Endometrial microvascular endothelial cells (primary cell): ENCODE results near the gene ANXA5. TPM values are rescaled to one million over a fixed set of nuclear protein-coding genes. Genes with fewer than 3 reads are reported as not detected.

ENCODE experiments used
- in situ Hi-C: cut with HindIII; loops from 2 replicates; pipeline ENCODE4 v1.10.0; 2017; ENCODE audit warnings: low sequenced_read_pairs, low pct_unique_long_range_greater_than_20kb; ENCODE audit errors: inconsistent ontology term
- total RNA-seq: library from RNA; depleted of rRNA; stranded (reverse); fragments of >200 nt; gene quantifications from one replicate; pipeline ENCODE4 v1.2.3, GENCODE V29; 2015; ENCODE audit errors: inconsistent ontology term

Gene ANXA5
- total RNA-seq, 1 donor from 2014 or later, result 636 TPM

DNA sequence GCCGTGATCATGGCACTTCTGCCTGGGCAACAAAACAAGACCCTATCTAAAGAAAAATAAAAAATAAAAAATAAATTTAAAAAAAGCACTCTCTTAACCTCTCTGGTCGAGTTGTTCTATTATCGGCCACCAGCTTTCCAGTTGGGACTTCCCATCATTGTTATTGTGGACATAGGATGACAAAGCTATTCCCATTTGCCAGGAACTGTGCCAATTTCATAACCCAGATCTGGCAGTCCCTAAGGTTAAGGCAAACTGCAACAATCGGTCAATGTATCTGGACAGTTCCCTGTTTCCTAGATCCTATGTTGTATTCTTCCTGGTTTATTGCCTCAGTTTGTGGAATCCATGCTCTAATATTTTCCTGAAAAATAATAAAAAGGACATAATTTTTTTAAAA, 17.8 kb upstream of the ANXA5 start:
- in situ Hi-C loops, result loop anchor here (10.0 kb wide), 1 partner anchor 70 kb away; no protein-coding TSS in a partner anchor

GRCh38 chr4:121712783-121713182, 16.0 kb upstream of the ANXA5 start:
- in situ Hi-C loops, result loop anchor here (10.0 kb wide), 1 partner anchor 72 kb away; no protein-coding TSS in a partner anchor

DNA sequence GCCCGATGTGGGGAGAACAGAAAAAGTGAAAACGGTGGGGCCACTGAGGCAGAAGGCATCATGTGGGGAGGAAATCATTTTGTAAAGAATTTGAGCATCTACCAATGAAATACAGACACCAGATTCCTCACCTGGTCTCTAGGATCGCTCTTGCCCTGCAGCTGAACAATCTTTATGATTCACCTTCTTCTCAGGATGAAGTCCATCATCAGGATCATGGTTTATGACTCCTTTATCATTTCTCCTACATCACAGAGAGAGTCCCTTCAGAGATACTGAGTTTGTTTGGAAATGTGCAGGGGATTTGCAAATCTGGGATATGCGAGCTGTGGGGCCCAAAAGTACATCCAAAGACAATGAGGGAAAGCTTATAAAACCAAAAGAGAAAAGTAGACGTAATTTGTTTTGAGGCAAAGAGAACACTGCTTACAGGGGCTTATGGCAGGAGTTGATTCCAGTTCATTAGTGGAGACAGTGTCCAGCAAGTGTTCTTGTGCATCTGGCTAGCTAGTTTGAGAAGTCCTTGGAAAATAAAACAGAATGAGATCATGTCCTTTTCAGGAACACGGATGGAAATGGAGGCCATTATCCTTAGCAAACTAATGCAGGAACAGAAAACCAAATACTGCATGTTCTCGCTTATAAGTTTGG, 15.3 kb upstream of the ANXA5 start:
- in situ Hi-C loops, result loop anchor here (10.0 kb wide), 1 partner anchor 73 kb away; no protein-coding TSS in a partner anchor

DNA sequence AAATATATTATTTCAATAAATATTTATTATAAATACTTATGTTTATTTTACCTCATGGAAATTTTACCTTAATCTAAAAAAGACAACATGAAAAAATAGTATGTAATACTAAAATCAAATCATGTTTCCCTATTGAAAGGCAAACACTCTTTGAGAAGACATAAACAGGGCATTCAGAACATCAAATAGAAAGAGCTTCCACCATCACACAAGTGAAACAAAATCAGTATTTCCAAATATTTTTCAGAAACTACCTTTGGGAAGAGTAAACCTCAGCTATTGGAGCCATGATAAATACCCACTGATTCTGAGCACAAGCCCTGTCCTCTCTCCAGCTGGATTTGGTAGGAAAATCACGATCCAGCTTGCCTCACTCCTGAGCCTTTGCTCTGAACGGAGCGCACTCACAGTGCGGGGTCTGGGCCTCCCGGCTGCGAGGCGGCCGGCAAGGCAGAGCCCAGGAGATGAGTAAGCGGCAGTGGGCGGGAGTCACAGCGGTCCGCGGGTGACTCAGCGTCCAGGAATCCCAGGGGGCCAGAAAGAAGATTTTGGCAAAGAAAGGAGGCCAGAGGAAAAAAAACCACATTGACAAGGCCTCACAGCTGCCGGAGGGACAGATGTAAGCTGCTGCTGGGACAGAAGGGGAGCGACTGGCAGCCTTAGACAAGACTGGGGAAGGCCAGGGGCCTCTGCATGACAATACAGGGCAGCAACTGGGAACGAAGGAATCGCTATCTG, 14.7 kb upstream of the ANXA5 start:
- in situ Hi-C loops, result loop anchor here (10.0 kb wide), 1 partner anchor 73 kb away; no protein-coding TSS in a partner anchor

- in situ Hi-C loops, result loop anchor here (10.0 kb wide), 1 partner anchor 75 kb away; no protein-coding TSS in a partner anchor
These were observed 13.1 kb upstream of the ANXA5 start for GRCh38 chr4:121709766-121710405.

GRCh38 chr4:121707344-121707743, 10.6 kb upstream of the ANXA5 start:
- in situ Hi-C loops, result no loop called here

DNA sequence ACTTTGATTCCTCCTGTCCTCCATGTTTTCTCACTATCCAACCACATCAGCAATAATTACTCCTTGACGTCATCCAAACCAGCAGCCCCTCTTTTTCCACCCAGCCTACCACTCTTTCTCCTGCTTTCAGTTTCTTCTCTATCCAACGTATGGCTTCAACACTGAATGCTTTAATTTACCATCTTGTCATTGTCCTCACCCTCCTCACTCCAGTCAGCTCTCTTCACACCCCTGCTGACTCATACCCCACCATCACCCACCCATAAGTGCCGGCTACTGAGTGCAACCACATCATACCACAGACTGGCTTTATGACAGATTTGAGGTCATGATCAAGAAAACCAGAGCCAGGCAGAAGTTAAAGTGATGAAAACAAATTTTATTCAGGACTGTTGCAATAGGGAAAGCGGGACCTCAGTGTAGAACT, 9.8 kb upstream of the ANXA5 start:
- in situ Hi-C loops, result no loop called here

DNA sequence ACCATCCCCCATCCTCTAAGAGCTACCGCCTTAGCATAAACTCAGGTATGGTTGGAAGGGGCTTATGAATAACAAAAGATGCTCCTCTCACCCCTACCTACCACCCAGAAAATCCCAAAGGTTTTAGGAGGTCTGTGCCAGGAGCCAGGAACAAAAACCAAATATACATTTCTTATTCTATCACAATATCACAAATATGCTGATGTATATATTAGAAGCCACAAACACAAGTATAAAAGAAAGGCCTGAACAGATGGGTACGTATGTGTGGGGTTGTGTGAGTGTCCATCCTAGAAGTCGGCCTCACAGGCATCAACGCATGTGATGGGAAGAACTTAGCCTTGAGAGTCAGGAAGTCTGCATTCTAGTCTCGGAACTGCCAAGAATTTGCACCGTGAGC, 8.7 kb upstream of the ANXA5 start:
- in situ Hi-C loops, result no loop called here

DNA sequence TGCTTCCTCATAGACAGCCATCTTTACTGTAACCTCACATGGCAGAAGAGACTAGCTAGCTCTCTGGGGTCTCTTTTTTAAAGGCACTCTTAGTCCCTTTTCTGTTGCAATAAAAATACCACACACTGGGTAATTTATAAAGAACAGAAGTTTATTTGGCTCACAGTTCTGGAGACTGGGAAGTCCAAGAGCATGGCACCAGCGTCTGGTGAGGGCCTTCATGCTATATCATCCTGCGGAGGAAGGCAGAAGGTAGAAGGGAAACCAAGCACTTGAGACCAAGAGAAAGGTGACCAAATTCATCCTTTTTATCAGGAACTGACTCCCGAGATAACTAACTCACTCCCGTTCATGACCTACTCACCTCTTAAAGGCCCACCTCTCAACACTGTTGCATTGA, 5.4 kb upstream of the ANXA5 start:
- in situ Hi-C loops, result no loop called here

DNA sequence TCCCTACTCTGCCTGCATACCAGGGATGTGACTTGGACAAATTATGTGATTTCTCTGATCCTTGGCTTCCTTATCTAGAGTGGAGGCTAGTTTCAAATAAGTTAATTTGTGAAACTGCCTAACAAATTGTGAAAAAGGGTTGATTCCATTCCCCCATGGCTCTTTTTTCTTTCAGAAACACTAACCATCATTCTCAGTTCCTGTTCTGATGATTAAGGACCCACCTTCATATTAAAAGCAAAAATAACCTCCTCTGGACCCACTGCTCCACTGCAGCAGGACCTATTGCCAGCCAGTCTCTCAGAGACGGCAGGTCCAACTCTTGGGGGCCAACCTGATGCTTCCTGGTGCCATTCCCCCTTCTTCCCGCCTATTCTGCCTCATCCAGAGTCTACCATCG, 4.5 kb upstream of the ANXA5 start:
- in situ Hi-C loops, result no loop called here

GRCh38 chr4:121698236-121698671, 1.5 kb upstream of the ANXA5 start:
- in situ Hi-C loops, result no loop called here

- in situ Hi-C loops, result no loop called here
These were observed 784 bp upstream of the ANXA5 start for GRCh38 chr4:121697564-121697963.

- in situ Hi-C loops, result no loop called here
These were observed 605 bp downstream of the ANXA5 start for GRCh38 chr4:121696170-121696580.

GRCh38 chr4:121693886-121694285, 2.9 kb downstream of the ANXA5 start:
- in situ Hi-C loops, result no loop called here

GRCh38 chr4:121693450-121693849, 3.3 kb downstream of the ANXA5 start:
- in situ Hi-C loops, result no loop called here

DNA sequence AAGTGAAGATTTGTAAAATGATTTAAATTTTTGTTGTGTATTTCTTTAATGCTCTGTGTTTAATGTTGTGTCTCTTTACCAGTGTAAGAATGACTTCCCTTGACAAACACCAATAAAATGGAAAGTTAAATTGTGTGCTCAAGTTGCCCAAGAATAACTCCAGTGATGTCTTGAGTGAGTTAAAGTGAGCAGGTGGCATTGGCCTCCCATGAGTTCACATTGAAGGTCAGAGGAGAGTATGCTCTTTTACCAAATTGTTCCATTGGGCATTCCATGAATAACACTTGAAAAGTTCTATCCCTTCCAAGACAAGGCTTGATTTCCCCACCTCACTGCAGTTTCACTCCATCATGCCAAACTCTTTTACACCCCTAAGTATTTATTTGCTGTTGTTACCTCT, 4.5 kb downstream of the ANXA5 start:
- in situ Hi-C loops, result no loop called here

- in situ Hi-C loops, result no loop called here
These were observed 6.8 kb downstream of the ANXA5 start for GRCh38 chr4:121690001-121690400.

GRCh38 chr4:121688701-121689100, 8.1 kb downstream of the ANXA5 start:
- in situ Hi-C loops, result no loop called here

DNA sequence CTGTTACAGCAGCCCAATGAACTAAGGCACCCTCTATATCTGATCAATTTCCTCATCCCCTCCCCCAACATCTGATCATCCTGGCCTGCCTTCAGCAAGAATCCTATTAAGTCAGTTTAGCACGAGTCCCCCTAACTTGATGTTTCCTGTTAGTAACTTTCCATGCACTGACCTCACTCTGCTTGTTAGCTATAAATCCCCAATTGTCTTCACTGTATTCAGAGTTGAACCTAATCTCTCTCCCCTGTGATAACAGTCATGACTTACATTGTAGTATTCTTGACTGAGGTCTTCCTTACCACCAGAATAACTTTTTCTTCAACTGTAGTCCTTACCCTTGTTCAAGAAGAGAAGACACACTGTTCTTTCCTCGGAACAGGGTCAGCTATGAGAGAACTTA, 8.5 kb downstream of the ANXA5 start:
- in situ Hi-C loops, result no loop called here

- in situ Hi-C loops, result no loop called here
These were observed 10.5 kb downstream of the ANXA5 start for GRCh38 chr4:121686255-121686654.
